H1 (cell line): ENCODE data around the gene C21orf58. TPM values are rescaled to one million over a fixed set of nuclear protein-coding genes. Genes with fewer than 3 reads are reported as not detected.

Experiments used
- CTCF ChIA-PET: fragments of 300-600 bp; sonication (Branson Sonifier 250); formaldehyde crosslinking; loops from one replicate; lab custom pipeline; 2021; ENCODE audit not compliant: partially characterized antibody; lab: Charles Lee
- POLR2A ChIA-PET: fragments of 300-600 bp; sonication (Branson Sonifier 250); formaldehyde crosslinking; loops from one replicate; lab custom pipeline; 2021; ENCODE audit warnings: inconsistent platforms; ENCODE audit not compliant: partially characterized antibody; lab: Charles Lee
- DNase-seq, 2 experiments: peaks; one replicate each; pipeline versions ENCODE4 v3.0.0 to v3.0.0-alpha.2; 2010 to 2022; ENCODE audit warnings: low spot score in 2 of 2, low read depth in 1 of 2, mixed read lengths in 1 of 2
- FAIRE-seq: peaks from 2 replicates; lab custom pipeline; 2011; peaks lifted over from hg19 to GRCh38; lab: Jason Lieb, UNC
- H2AFZ ChIP-seq: 2 replicates; pipeline ENCODE4 v1.8.1; 2012; ENCODE audit warnings: low read length, inconsistent platforms
- H2AK5ac ChIP-seq: 2 replicates; pipeline ENCODE4 v1.6.1; 2013; ENCODE audit warnings: low read depth, low read length
- H2BK120ac ChIP-seq: replicated peaks from 2 replicates; pipeline ENCODE3; 2013; ENCODE audit warnings: low read depth, low read length, inconsistent platforms
- H2BK12ac ChIP-seq: 2 replicates; pipeline ENCODE4 v1.6.1; 2013; ENCODE audit warnings: low read depth, low read length
- H2BK15ac ChIP-seq: 2 replicates; pipeline ENCODE4 v1.6.1; 2013; ENCODE audit warnings: low read length
- H2BK20ac ChIP-seq: 2 replicates; pipeline ENCODE4 v1.6.1; 2013; ENCODE audit warnings: low read length
- H2BK5ac ChIP-seq: 2 replicates; pipeline ENCODE4 v1.6.1; 2013; ENCODE audit warnings: low read depth, low read length
- H3K14ac ChIP-seq: 2 replicates; pipeline ENCODE4 v1.6.1; 2013; ENCODE audit warnings: inconsistent platforms; ENCODE audit not compliant: insufficient read length
- H3K18ac ChIP-seq: 2 replicates; pipeline ENCODE4 v1.6.1; 2013; ENCODE audit warnings: low read length; ENCODE audit errors: extremely low read depth
- H3K23ac ChIP-seq: 2 replicates; pipeline ENCODE4 v1.6.1; 2013; ENCODE audit warnings: inconsistent platforms; ENCODE audit not compliant: insufficient read length
- H3K23me2 ChIP-seq: 2 replicates; pipeline ENCODE4 v1.6.1; 2013; ENCODE audit warnings: low read depth, low read length
- H3K27ac ChIP-seq: 2 replicates; pipeline ENCODE4 v1.6.1; 2011; ENCODE audit warnings: low read depth, low read length, inconsistent platforms
- H3K27me3 ChIP-seq, 4 experiments: replicated peaks in 1 of 4; 1 replicate in 1 of 4; 2 replicates in 3 of 4; pipeline versions ENCODE4 v1.6.1 to v1.8.1; 2011 to 2013; ENCODE audit warnings: low read length in 3 of 4, mild to moderate bottlenecking in 3 of 4, inconsistent platforms in 2 of 4, mixed read lengths in 2 of 4, moderate library complexity in 1 of 4; ENCODE audit not compliant: control insufficient read depth in 3 of 4, insufficient read depth in 3 of 4; ENCODE audit errors: extremely low read depth in 1 of 4
- H3K36me3 ChIP-seq, 4 experiments: 2 replicates each; pipeline versions ENCODE4 v1.6.1 to v1.8.1; 2011 to 2013; ENCODE audit warnings: mild to moderate bottlenecking in 4 of 4, low read length in 3 of 4, moderate library complexity in 2 of 4, control low read depth in 1 of 4, inconsistent platforms in 1 of 4; ENCODE audit not compliant: insufficient read depth in 4 of 4, control insufficient read depth in 2 of 4
- H3K4ac ChIP-seq: replicated peaks from 2 replicates; pipeline ENCODE3; 2013; ENCODE audit warnings: low read length, low read depth, mixed read lengths, inconsistent platforms; ENCODE audit not compliant: insufficient read length
- H3K4me1 ChIP-seq, 4 experiments: replicated peaks in 1 of 4; 1 replicate in 1 of 4; 2 replicates in 3 of 4; pipeline versions ENCODE4 v1.6.1 to v1.8.1; 2011 to 2013; ENCODE audit warnings: low read length in 3 of 4, inconsistent platforms in 2 of 4, mixed read lengths in 1 of 4; ENCODE audit not compliant: insufficient read depth in 4 of 4, control insufficient read depth in 3 of 4
- H3K4me2 ChIP-seq, 2 experiments: 2 replicates each; pipeline versions ENCODE4 v1.6.1 to v1.8.1; 2011 to 2013; ENCODE audit warnings: low read depth in 2 of 2, low read length in 2 of 2, control low read depth in 1 of 2, inconsistent platforms in 1 of 2, mild to moderate bottlenecking in 1 of 2; ENCODE audit not compliant: insufficient read depth in 1 of 2
- H3K4me3 ChIP-seq, 4 experiments: fragments of 200-600, 300-600 bp in 1 of 4; sonication (generic), shearing (Covaris generic), sonication (Bioruptor Twin) in 1 of 4; 2 replicates each; pipeline versions ENCODE4 v1.5.1 to v1.8.1; 2011 to 2016; ENCODE audit warnings: low read length in 4 of 4, low read depth in 3 of 4, control low read depth in 2 of 4, inconsistent platforms in 2 of 4, mild to moderate bottlenecking in 2 of 4, mixed read lengths in 1 of 4, moderate library complexity in 1 of 4; ENCODE audit not compliant: insufficient read depth in 2 of 4; ENCODE audit errors: extremely low read depth in 1 of 4
- H3K56ac ChIP-seq: replicated peaks from 2 replicates; pipeline ENCODE3; 2013; ENCODE audit warnings: low read depth, mild to moderate bottlenecking, mixed read lengths, low read length, inconsistent platforms; ENCODE audit not compliant: insufficient read length
- H3K79me1 ChIP-seq: 2 replicates; pipeline ENCODE4 v1.6.1; 2013; ENCODE audit warnings: low read depth, low read length, control low read depth
- H3K79me2 ChIP-seq, 2 experiments: 2 replicates each; pipeline versions ENCODE4 v1.6.1 to v1.8.1; 2012 to 2013; ENCODE audit warnings: low read length in 2 of 2, mild to moderate bottlenecking in 2 of 2, inconsistent platforms in 1 of 2; ENCODE audit not compliant: insufficient read depth in 2 of 2, control insufficient read depth in 1 of 2
- H3K9ac ChIP-seq, 4 experiments: replicated peaks in 1 of 4; 1 replicate in 1 of 4; 2 replicates in 3 of 4; pipeline versions ENCODE4 v1.6.1 to v1.8.1; 2011 to 2013; ENCODE audit warnings: low read depth in 3 of 4, low read length in 3 of 4, control low read depth in 2 of 4, mild to moderate bottlenecking in 2 of 4, moderate library complexity in 2 of 4, inconsistent platforms in 1 of 4; ENCODE audit errors: extremely low read depth in 1 of 4
- H3K9me3 ChIP-seq, 2 experiments: 2 replicates each; pipeline versions ENCODE4 v1.6.1 to v1.8.1; 2012 to 2013; ENCODE audit warnings: mild to moderate bottlenecking in 2 of 2, moderate library complexity in 2 of 2, control low read depth in 1 of 2, inconsistent platforms in 1 of 2, low read depth in 1 of 2, low read length in 1 of 2, mixed read lengths in 1 of 2; ENCODE audit not compliant: insufficient read depth in 2 of 2
- H4K20me1 ChIP-seq, 2 experiments: replicated peaks in 1 of 2; 2 replicates each; pipeline versions ENCODE3 to v1.8.1; 2011 to 2013; ENCODE audit warnings: inconsistent platforms in 2 of 2, low read length in 2 of 2, mild to moderate bottlenecking in 1 of 2; ENCODE audit not compliant: insufficient read depth in 2 of 2, control insufficient read depth in 1 of 2
- H4K5ac ChIP-seq: 2 replicates; pipeline ENCODE4 v1.6.1; 2013; ENCODE audit warnings: low read length, low read depth, mixed read lengths, inconsistent platforms; ENCODE audit not compliant: insufficient read length
- H4K8ac ChIP-seq: 2 replicates; pipeline ENCODE4 v1.8.0; 2013; ENCODE audit warnings: mild to moderate bottlenecking, moderate library complexity, low read length, inconsistent platforms; ENCODE audit not compliant: insufficient read depth; ENCODE audit errors: extremely low read depth
- H4K91ac ChIP-seq: replicated peaks from 2 replicates; pipeline ENCODE3; 2013; ENCODE audit warnings: low read length, mixed read lengths, inconsistent platforms; ENCODE audit not compliant: insufficient read length
- HDAC6 ChIP-seq: IDR thresholded peaks from one replicate; pipeline ENCODE4 v1.7.1; 2012; ENCODE audit warnings: low read depth, mild to moderate bottlenecking, inconsistent platforms, low read length, moderate library complexity
- POLR2AphosphoS5 ChIP-seq: IDR thresholded peaks from 2 replicates; pipeline ENCODE4 v1.6.1; 2011; ENCODE audit warnings: low read depth, low read length
- WGBS, 2 experiments: shearing (Covaris generic) in 1 of 2; methylation state at CpG; one replicate each; pipeline versions ENCODE4 v1.1.6 to v1.1.7; 2013 to 2015; ENCODE audit warnings: low lambda C conversion rate in 2 of 2, mixed read lengths in 2 of 2, inconsistent platforms in 1 of 2, low coverage in 1 of 2, missing lambda C conversion rate in 1 of 2; ENCODE audit not compliant: insufficient replicate concordance in 2 of 2, insufficient coverage in 1 of 2, insufficient read length in 1 of 2; ENCODE audit errors: extremely low coverage in 1 of 2, missing lambda C conversion rate in 1 of 2; 5-methylcytosine and 5-hydroxymethylcytosine counted together
- polyA plus RNA-seq, 7 experiments: library from polyadenylated mRNA; depleted of rRNA in 3 of 7; stranded (reverse) in 5 of 7; unstranded in 2 of 7; fragments of >200 nt in 5 of 7; fragments of 200-250 nt in 2 of 7; gene quantifications; 1 replicate in 5 of 7; 2 replicates in 1 of 7; 4 replicates in 1 of 7; pipeline versions ENCODE4 v1.2.1 to v1.2.3, GENCODE V29; 2011 to 2013; ENCODE audit warnings: missing spikeins in 2 of 7, mixed read lengths in 2 of 7
- total RNA-seq: library from RNA; stranded (reverse); fragmentation: NEBNext Ultra II Directional; extraction: Animal tissue kit (Norgen Biotek cat#: 25700); gene quantifications from 2 replicates; pipeline ENCODE4 v1.2.1, GENCODE V29; 2021

Gene C21orf58
- total and polyA plus RNA-seq, 2 of the 8 experiments (the other 6 are each of a cell fraction or from before 2014, with no cell fraction given) = 13.8 to 26.1 TPM

DNA sequence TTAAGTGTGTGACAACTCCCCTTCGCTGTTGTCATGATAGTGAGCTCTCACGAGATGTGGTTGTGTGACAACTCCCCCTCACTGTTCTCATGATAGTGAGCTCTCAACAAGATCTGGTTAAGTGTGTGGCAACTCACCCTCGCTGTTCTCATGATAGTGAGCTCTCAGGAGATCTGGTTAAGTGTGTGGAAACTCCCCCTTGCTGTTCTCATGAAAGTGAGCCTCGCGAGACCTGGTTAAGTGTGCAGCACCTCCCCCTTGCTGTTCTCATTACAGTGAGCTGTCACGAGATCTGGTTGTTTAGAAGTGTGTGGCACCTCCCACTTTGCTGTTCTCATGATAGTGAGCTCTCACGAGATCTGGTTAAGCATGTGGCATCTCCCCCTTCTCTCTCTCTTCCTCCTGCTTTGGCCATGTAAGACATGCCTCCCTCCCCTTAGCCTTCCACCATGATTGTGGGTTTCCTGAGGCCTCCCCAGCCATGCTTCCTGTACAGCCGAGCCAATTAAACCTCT lies 70.0 kb downstream of the C21orf58 start:
- Histone ChIP-seq H3K9me3 (no peaks in the 10 kb centered on the region), H4K20me1 (peaks cover 5 to 9% of the 10 kb centered on the region in 2 experiments), H3K27me3 (no peaks in the 10 kb centered on the region), H2BK5ac (no peak overlapping the region), H3K23ac (no peak overlapping the region), H3K36me3 (peaks cover 19 to 94% (median 60%) of the 10 kb centered on the region in 4 experiments), H3K56ac (no peak overlapping the region), H2BK12ac (no peak overlapping the region), H4K91ac (no peak overlapping the region), H2AK5ac (no peak overlapping the region), H2BK120ac (no peak overlapping the region), H2AFZ (no peak overlapping the region), H2BK20ac (no peak overlapping the region), H3K4me1 (no peaks in the 10 kb centered on the region), H2BK15ac (no peak overlapping the region), H3K9ac (no peak overlapping the region), H3K18ac (no peak overlapping the region), H3K79me2 (no peaks in the 10 kb centered on the region), H3K79me1 (no peaks in the 10 kb centered on the region), H3K4me3 (no peak overlapping the region), H4K5ac (no peak overlapping the region), H4K8ac (no peak overlapping the region), H3K23me2 (no peaks in the 10 kb centered on the region), H3K4ac (no peak overlapping the region), H3K27ac (no peak overlapping the region), H3K4me2 (no peak overlapping the region), H3K14ac (no peak overlapping the region)
- TF ChIP-seq HDAC6 (no peak), POLR2AphosphoS5 (0 out of 2 replicates have a peak, but pooled peaks have one; percentile 21)
- DNase-seq (no peak), FAIRE-seq (no peak)
- ChIA-PET CTCF (interaction anchor here (0.9 to 2.0 kb wide), 6 partner anchors 23 to 107 kb away, joined by 3 to 5 read pairs (median 3); no protein-coding TSS in a partner anchor), POLR2A (interaction anchor here (1.0 to 1.7 kb wide), 4 partner anchors 10 to 27 kb away, joined by 3 to 9 read pairs (median 4); no protein-coding TSS in a partner anchor)
- 93% methylated on average over 8 of the region's 8 CpGs; no CpG with 5 or more reads in 1 of the 2 experiments for WGBS, 2 experiments
